Activated naive CD4-positive, alpha-beta T cell treated with anti-CD3 and anti-CD28 coated beads, Interleukin-2, amount 50 U/mL, for 24 hours (primary cell): ENCODE measurements around the gene SLC27A1.
A peak's percentile ranks its signal among the peaks of the same experiment; 100 is the strongest.

ENCODE experiments used
- H3K27ac Mint-ChIP-seq: one replicate; pipeline ENCODE4 v1.8.0; 2021; ENCODE audit warnings: mild to moderate bottlenecking, mixed read lengths
- H3K27me3 Mint-ChIP-seq: one replicate; pipeline ENCODE4 v1.8.0; 2021; ENCODE audit warnings: mixed read lengths
- H3K36me3 Mint-ChIP-seq: one replicate; pipeline ENCODE4 v1.8.0; 2021; ENCODE audit warnings: mixed read lengths
- H3K4me1 Mint-ChIP-seq: one replicate; pipeline ENCODE4 v1.8.0; 2021; ENCODE audit warnings: mixed read lengths
- H3K4me3 Mint-ChIP-seq: one replicate; pipeline ENCODE4 v1.8.0; 2021; ENCODE audit warnings: mild to moderate bottlenecking, mixed read lengths
- H3K9me3 Mint-ChIP-seq: one replicate; pipeline ENCODE4 v1.8.0; 2021; ENCODE audit warnings: mixed read lengths

The SLC27A1 gene

GRCh38 chr19:17529239-17530158 is 59.2 kb downstream of the SLC27A1 start:
- Mint-ChIP-seq H3K27me3 (no peaks in the 10 kb centered on the region), H3K4me1 (no peaks in the 10 kb centered on the region), H3K27ac (peak overlapping the region; percentile 26), H3K36me3 (peaks cover 2% of the 10 kb centered on the region), H3K4me3 (no peak overlapping the region), H3K9me3 (peaks cover 5% of the 10 kb centered on the region)

- H3K27me3 Mint-ChIP-seq = no peaks in the 10 kb centered on the region
- H3K4me3 Mint-ChIP-seq = no peak overlapping the region
- H3K27ac Mint-ChIP-seq = no peak overlapping the region
- peaks cover 2% of the 10 kb centered on the region for H3K36me3 Mint-ChIP-seq
- H3K9me3 Mint-ChIP-seq = peaks cover 5% of the 10 kb centered on the region
- no peaks in the 10 kb centered on the region for H3K4me1 Mint-ChIP-seq
Observed at GRCh38 chr19:17530586-17530985, 60.3 kb downstream of the SLC27A1 start.

- H3K36me3 Mint-ChIP-seq = peaks cover 2% of the 10 kb centered on the region
- peaks cover 5% of the 10 kb centered on the region for H3K9me3 Mint-ChIP-seq
- no peaks in the 10 kb centered on the region for H3K4me1 Mint-ChIP-seq
- no peak overlapping the region for H3K27ac Mint-ChIP-seq
- H3K27me3 Mint-ChIP-seq = no peaks in the 10 kb centered on the region
- H3K4me3 Mint-ChIP-seq = no peak overlapping the region
Observed at GRCh38 chr19:17532116-17532515, 61.8 kb downstream of the SLC27A1 start.

- H3K27ac Mint-ChIP-seq = no peak overlapping the region
Observed at GRCh38 chr19:17532557-17532956, 62.2 kb downstream of the SLC27A1 start.

GRCh38 chr19:17534767-17535166 is 64.4 kb downstream of the SLC27A1 start:
- no peak overlapping the region for H3K4me3 Mint-ChIP-seq
- no peaks in the 10 kb centered on the region for H3K9me3 Mint-ChIP-seq
- H3K27ac Mint-ChIP-seq = no peak overlapping the region
- peaks cover 12% of the 10 kb centered on the region for H3K4me1 Mint-ChIP-seq
- H3K36me3 Mint-ChIP-seq = no peaks in the 10 kb centered on the region
- H3K27me3 Mint-ChIP-seq = no peaks in the 10 kb centered on the region

More at GRCh38 chr19:17532557-17532956, 62.2 kb downstream of the SLC27A1 start:
- no peaks in the 10 kb centered on the region for H3K27me3 Mint-ChIP-seq
- H3K4me1 Mint-ChIP-seq = no peaks in the 10 kb centered on the region
- peaks cover 5% of the 10 kb centered on the region for H3K9me3 Mint-ChIP-seq
- H3K36me3 Mint-ChIP-seq = peaks cover 2% of the 10 kb centered on the region
- H3K4me3 Mint-ChIP-seq = no peak overlapping the region

- Mint-ChIP-seq H3K27ac (no peak overlapping the region), H3K27me3 (no peaks in the 10 kb centered on the region), H3K9me3 (no peaks in the 10 kb centered on the region), H3K4me3 (no peak overlapping the region), H3K36me3 (no peaks in the 10 kb centered on the region), H3K4me1 (peaks cover 21% of the 10 kb centered on the region)
Observed at GRCh38 chr19:17536955-17537354, 66.6 kb downstream of the SLC27A1 start.

GRCh38 chr19:17538684-17539237 is 68.4 kb downstream of the SLC27A1 start:
- peak overlapping the region; percentile 83 for H3K4me3 Mint-ChIP-seq
- H3K27me3 Mint-ChIP-seq = no peaks in the 10 kb centered on the region
- H3K4me1 Mint-ChIP-seq = peaks cover 21% of the 10 kb centered on the region
- H3K9me3 Mint-ChIP-seq = no peaks in the 10 kb centered on the region
- H3K36me3 Mint-ChIP-seq = no peaks in the 10 kb centered on the region
- H3K27ac Mint-ChIP-seq = no peak overlapping the region

GRCh38 chr19:17539238-17540117 is 69.2 kb downstream of the SLC27A1 start:
- H3K27ac Mint-ChIP-seq = no peak overlapping the region
- peaks cover 21% of the 10 kb centered on the region for H3K4me1 Mint-ChIP-seq
- H3K27me3 Mint-ChIP-seq = no peaks in the 10 kb centered on the region

GRCh38 chr19:17540174-17540573 is 69.8 kb downstream of the SLC27A1 start:
- no peaks in the 10 kb centered on the region for H3K9me3 Mint-ChIP-seq
- H3K4me1 Mint-ChIP-seq = peaks cover 21% of the 10 kb centered on the region
- no peak overlapping the region for H3K4me3 Mint-ChIP-seq
- H3K27ac Mint-ChIP-seq = no peak overlapping the region
- no peaks in the 10 kb centered on the region for H3K27me3 Mint-ChIP-seq
- no peaks in the 10 kb centered on the region for H3K36me3 Mint-ChIP-seq

More at GRCh38 chr19:17539238-17540117, 69.2 kb downstream of the SLC27A1 start:
- Mint-ChIP-seq H3K36me3 (no peaks in the 10 kb centered on the region), H3K4me3 (peak overlapping the region; percentile 88), H3K9me3 (no peaks in the 10 kb centered on the region)

- H3K9me3 Mint-ChIP-seq = no peaks in the 10 kb centered on the region
- no peaks in the 10 kb centered on the region for H3K36me3 Mint-ChIP-seq
- H3K4me1 Mint-ChIP-seq = peaks cover 21% of the 10 kb centered on the region
- H3K4me3 Mint-ChIP-seq = no peak overlapping the region
- H3K27ac Mint-ChIP-seq = no peak overlapping the region
- no peaks in the 10 kb centered on the region for H3K27me3 Mint-ChIP-seq
Observed at GRCh38 chr19:17541184-17541759, 70.9 kb downstream of the SLC27A1 start.

GRCh38 chr19:17542042-17542441 is 71.7 kb downstream of the SLC27A1 start:
- no peaks in the 10 kb centered on the region for H3K9me3 Mint-ChIP-seq
- no peaks in the 10 kb centered on the region for H3K27me3 Mint-ChIP-seq
- no peaks in the 10 kb centered on the region for H3K36me3 Mint-ChIP-seq
- H3K27ac Mint-ChIP-seq = no peak overlapping the region
- peaks cover 21% of the 10 kb centered on the region for H3K4me1 Mint-ChIP-seq
- no peak overlapping the region for H3K4me3 Mint-ChIP-seq

GRCh38 chr19:17542793-17543582 is 72.7 kb downstream of the SLC27A1 start:
- Mint-ChIP-seq H3K27me3 (no peaks in the 10 kb centered on the region), H3K36me3 (no peaks in the 10 kb centered on the region), H3K4me3 (no peak overlapping the region), H3K9me3 (no peaks in the 10 kb centered on the region), H3K27ac (no peak overlapping the region), H3K4me1 (peaks cover 21% of the 10 kb centered on the region)

- no peaks in the 10 kb centered on the region for H3K9me3 Mint-ChIP-seq
- no peaks in the 10 kb centered on the region for H3K27me3 Mint-ChIP-seq
- H3K4me1 Mint-ChIP-seq = peaks cover 13% of the 10 kb centered on the region
- no peak overlapping the region for H3K27ac Mint-ChIP-seq
- H3K36me3 Mint-ChIP-seq = no peaks in the 10 kb centered on the region
- no peak overlapping the region for H3K4me3 Mint-ChIP-seq
Observed at GRCh38 chr19:17543986-17544385, 73.7 kb downstream of the SLC27A1 start.

- H3K27ac Mint-ChIP-seq = no peak overlapping the region
- no peaks in the 10 kb centered on the region for H3K9me3 Mint-ChIP-seq
- no peaks in the 10 kb centered on the region for H3K27me3 Mint-ChIP-seq
- H3K4me3 Mint-ChIP-seq = no peak overlapping the region
- H3K4me1 Mint-ChIP-seq = peaks cover 12% of the 10 kb centered on the region
- H3K36me3 Mint-ChIP-seq = no peaks in the 10 kb centered on the region
Observed at GRCh38 chr19:17544418-17544817, 74.1 kb downstream of the SLC27A1 start.

- no peaks in the 10 kb centered on the region for H3K9me3 Mint-ChIP-seq
- no peak overlapping the region for H3K27ac Mint-ChIP-seq
- H3K36me3 Mint-ChIP-seq = no peaks in the 10 kb centered on the region
Observed at GRCh38 chr19:17548145-17548544, 77.8 kb downstream of the SLC27A1 start.

More at GRCh38 chr19:17548145-17548544, 77.8 kb downstream of the SLC27A1 start:
- Mint-ChIP-seq H3K27me3 (no peaks in the 10 kb centered on the region), H3K4me3 (no peak overlapping the region), H3K4me1 (no peaks in the 10 kb centered on the region)
